Middle frontal gyrus (tissue), 1 donor: ENCODE results near the gene SCAF11.

Source experiments
- DNase-seq: peaks from one replicate; pipeline ENCODE4 v3.0.0-alpha.2; 2015; ENCODE audit warnings: low spot score; ENCODE audit errors: extremely low spot score

The SCAF11 gene

GRCh38 chr12:45915405-45915804 lies 75.0 kb downstream of the SCAF11 start:
- DNase-seq, result no peak

DNA sequence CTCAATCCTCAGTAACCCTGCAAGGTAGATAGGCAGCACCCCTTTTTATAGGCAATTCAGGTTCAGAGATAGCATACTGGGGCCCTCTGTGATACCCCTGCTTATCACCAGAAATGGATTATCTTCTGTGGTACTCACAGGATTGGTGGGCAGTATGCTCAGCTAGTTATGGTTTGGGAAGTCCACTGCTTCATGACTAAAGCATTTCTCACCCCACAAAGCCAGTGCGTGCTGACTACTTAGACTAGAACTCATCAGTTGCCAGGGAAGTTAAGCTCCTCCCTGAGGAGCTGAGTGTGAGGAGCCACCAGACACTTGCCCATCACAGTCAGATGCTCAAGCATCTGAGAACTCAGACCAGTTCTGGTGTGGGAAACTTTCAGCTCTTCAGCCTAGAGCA lies 76.3 kb downstream of the SCAF11 start:
- DNase-seq, result no peak

DNA sequence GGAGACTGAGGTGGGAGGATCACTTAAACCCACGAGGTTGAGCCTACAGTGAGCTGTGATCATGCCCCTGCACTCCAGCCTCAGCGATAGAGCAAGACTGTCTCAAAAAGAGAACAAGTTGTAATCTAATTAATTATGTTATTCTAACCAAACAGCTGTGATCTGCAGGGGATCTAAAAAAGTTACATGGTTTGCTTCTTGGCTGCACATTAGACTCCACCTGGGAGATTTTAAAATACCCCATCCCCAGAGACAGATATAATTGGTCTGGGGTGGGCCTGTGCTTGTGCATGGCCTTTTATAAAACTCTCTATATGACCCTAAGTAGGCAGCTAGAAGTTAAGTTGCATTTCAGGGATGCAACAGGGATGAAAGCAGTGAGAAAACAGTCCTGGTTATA lies 76.7 kb downstream of the SCAF11 start:
- DNase-seq, result no peak

GRCh38 chr12:45912774-45913173 lies 77.6 kb downstream of the SCAF11 start:
- DNase-seq, result no peak

DNA sequence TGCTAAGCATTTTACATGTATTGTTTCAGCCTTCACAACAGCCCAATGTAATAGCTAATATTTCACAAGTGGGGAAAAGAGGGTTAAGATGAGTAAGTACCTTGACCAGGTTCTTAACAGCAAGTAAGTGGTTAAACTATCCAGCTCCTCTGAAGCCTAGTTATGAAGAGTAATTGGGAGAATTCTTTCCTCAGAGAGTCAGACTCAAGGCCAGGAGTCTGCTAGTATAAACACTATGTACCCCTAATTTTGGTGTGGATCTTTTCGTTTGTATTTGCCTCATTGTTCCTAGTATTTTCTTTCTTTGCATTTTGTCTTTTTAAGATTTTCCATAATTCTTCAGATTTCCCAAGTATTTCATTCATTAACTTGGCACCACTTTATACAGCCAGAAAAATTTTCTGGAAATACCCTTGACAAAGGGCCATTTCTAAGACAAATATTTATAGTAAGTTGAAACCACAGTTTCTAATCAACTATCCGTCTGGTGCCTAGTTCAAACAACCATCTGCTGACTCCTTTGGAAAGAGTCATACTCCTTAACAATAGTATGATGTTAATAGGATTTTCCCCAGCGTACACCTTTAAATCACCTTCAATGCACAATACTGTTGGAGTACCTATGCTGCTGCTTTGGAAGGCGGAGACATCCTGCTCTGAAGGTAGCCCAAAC lies 81.2 kb downstream of the SCAF11 start:
- no peak for DNase-seq

DNA sequence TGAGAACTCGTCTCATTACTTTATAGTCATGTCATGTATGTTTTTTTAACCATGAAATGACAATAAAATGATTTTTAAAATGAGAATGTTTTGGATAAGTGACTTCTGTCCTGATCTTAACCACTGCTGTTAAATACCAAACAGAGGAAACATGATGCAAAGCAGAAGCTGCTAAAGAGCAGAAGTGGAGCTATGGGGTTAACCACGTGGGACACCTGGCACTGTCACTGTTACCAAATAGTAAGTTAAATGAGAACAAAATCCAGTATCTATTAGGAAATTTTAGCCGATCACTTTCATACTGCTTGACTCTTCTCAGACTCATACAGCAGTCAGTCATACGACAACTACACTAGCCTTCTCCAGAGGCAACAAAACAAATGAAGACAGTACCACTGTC lies 82.4 kb downstream of the SCAF11 start:
- no peak for DNase-seq

GRCh38 chr12:45898094-45898493 lies 92.3 kb downstream of the SCAF11 start:
- DNase-seq, result no peak

GRCh38 chr12:45895961-45896360 lies 94.4 kb downstream of the SCAF11 start:
- DNase-seq, result no peak

GRCh38 chr12:45893240-45893639 lies 97.1 kb downstream of the SCAF11 start:
- no peak for DNase-seq

GRCh38 chr12:45890276-45890675 lies 100.1 kb downstream of the SCAF11 start:
- no peak for DNase-seq

DNA sequence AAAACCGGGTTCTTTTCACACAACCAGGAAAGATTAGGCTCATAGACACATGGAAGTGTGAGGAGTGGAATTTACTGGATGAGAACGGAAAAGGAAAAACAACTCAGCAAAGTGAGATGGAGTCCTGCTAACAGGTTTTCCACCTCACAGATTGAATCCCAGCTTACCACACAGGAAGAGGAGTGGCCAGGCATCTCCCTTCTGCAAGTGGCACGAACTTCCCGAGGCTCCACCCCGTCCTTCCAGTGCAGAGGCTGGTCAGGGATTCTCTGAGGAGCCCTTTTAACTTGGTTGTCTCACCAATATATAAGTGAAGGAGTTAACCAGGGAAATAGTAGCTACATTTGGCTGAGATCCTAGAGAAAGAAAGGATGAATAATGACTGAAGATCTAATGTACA lies 102.8 kb downstream of the SCAF11 start:
- DNase-seq, result no peak

DNA sequence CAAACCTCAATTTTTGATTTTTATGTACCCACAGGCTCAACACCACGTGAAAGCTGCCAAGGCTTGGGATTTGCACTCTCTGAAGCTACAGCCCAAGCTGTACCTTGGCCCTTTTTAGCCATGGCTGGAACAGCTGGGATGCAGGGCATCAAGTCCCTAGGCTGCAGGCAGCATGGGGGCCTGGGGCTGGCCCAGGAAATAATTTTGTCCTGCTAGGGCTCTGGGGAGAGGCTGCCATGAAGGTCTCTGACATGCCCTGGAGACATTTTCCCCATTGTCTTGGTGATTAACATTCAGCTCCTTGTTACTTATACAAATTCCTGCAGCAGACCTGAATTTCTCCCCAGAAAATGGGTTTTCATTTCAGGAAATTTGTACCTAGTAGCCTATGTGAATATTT lies 103.7 kb downstream of the SCAF11 start:
- no peak for DNase-seq

DNA sequence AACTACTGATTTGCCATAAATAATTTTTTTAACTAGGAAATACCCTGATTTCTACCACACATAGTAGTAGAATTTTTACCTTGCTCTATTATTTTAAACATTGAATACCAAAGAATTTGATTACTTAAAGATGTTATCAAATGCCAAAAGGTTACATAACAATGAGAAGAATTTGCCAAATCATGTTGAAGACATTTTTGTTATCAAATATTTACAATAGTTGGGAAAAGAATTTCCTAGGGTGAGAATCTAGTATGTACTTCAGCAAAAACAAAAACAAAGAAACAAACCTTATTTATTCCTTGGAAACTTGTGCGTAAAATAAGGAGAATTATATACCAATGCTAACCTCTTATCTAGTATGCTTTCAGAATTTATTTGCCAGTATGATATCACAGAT lies 107.2 kb downstream of the SCAF11 start:
- DNase-seq, result no peak

DNA sequence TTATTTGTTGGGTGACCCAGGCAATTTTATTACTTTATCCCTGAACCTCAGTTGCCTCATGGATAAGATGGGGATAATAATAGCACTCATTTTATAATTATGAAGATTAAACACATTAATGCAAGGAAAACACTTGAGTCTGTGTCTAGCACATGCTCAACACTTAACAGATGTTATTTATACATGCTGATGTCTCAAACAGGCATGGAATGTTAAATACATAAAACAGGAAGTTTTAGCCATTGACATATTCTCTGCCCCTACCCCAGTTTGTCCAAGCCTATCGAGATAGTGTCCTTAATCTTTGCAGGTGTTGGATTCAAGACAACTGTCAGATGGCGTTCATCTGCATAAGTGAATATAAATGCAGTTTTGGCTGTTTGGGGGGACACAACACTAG lies 109.8 kb downstream of the SCAF11 start:
- DNase-seq, result no peak

GRCh38 chr12:45879363-45879895 lies 110.9 kb downstream of the SCAF11 start:
- DNase-seq, result no peak

DNA sequence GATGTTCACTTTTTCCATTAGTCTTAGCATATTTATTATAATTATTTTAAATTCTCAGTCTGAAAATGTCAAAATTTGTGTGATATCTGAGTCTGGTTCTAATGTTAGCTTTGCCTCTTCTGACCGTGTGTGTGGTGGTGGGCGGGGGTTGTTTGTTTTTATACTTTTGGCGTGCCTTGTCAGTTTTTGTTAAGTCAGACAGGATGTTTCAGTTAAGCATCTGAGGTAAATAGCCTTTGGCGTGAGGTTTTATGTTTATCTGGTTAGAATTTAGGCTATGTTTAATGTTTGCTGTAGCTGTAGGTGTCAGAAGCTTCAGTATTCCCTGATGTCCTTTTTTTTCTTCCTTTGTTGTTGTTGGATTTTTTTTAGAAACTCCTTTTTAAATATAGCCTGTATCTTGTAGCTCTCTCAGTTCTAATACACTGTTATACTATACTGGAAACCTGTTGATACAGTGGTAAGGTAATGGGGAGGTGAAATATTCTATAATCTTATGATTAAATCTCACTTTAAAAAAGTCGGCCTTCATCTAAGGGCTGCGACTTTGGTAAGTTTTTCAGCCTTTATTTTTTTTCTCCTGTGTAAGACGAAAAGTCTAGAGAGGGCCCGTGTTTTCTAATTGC lies 111.6 kb downstream of the SCAF11 start:
- no peak for DNase-seq

DNA sequence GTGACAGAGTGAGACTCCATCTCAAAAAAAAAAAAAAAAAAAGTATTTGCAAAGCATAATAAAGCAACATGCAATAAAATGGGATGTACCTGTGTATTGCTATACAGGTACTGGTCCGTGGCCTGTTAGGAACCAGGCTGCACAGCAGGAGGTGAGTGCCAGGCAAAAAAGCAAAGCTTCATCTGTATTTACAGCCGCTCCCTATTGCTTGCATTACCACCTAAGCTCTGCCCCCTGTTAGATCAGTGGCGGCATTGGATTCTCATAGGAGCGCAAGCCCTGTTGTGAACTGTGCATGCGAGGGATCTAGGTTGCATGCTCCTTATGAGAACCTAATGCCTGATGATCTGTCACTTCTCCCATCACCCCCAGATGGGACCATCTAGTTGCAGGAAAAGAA lies 113.3 kb downstream of the SCAF11 start:
- DNase-seq, result no peak

DNA sequence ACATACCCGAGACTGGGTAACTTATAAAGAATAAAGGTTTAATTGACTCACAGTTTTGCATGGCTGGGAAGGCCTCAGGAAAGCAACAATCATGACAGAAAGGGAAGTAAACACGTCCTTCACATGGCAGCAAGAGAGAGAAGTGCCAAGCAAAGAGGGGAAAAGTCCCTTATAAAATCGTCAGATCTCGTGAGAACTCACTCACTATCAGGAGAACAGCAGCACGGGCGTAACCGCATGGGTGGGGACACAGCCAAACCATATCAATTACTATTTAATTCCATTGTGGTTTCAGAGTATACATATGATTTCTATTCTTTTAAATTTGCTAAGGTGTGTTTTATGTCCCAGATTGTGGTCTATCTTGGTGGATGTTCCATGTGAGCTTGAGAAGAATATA lies 117.9 kb downstream of the SCAF11 start:
- DNase-seq, result no peak
